Measurements from ENCODE around the gene PCDHA3. TPM values are rescaled to one million over a fixed set of nuclear protein-coding genes. Genes with fewer than 3 reads are reported as not detected.

The PCDHA3 gene
- polyA plus RNA-seq, 2 of the 4 experiments (the other 2 are of a cell fraction), result 0.84 to 1.7 TPM

GRCh38 chr5:140753561-140753960 is 47.3 kb upstream of the PCDHA3 start:
- TF ChIP-seq EHMT2 (IDR thresholded peaks at IDR 0.05; ENCODE audit: low read depth), result no peak
- TF ChIP-seq HOXB5 (CRISPR knock-in tag; IDR thresholded peaks at IDR 0.05), result no peak
- no peak for TF ChIP-seq BHLHE40 (IDR thresholded peaks at IDR 0.05; ENCODE audit: low read depth, low read length)
- no peak for TF ChIP-seq HOXB13 (CRISPR knock-in tag; IDR thresholded peaks at IDR 0.05; ENCODE audit: low read depth)
- TF ChIP-seq SREBF2 (IDR thresholded peaks at IDR 0.05), result no peak
- TF ChIP-seq, protein P1, sequence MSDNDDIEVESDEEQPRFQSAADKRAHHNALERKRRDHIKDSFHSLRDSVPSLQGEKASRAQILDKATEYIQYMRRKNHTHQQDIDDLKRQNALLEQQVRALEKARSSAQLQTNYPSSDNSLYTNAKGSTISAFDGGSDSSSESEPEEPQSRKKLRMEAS (IDR thresholded peaks at IDR 0.05), result no peak
- no peak for TF ChIP-seq BCL3 (IDR thresholded peaks at IDR 0.05)
- no peak for TF ChIP-seq HDAC2 (IDR thresholded peaks at IDR 0.05)
- TF ChIP-seq CHD2 (IDR thresholded peaks at IDR 0.05; ENCODE audit: low read length, partially characterized antibody), result no peak
- no peak for TF ChIP-seq USF2 (IDR thresholded peaks at IDR 0.05)
- TF ChIP-seq REST (IDR thresholded peaks at IDR 0.05), result no peak
- TF ChIP-seq ZNF302 (CRISPR knock-in tag; IDR thresholded peaks at IDR 0.05), result no peak
- H3K4me2 ChIP-seq, result no peak overlapping the region
- ChIA-PET POLR2A (no interaction called here), CTCF (no interaction called here)
- FAIRE-seq (no peak), DNase-seq (ENCODE audit: low read depth in 1 of 2, low spot score in 1 of 2) (no peak), ATAC-seq (no peak)
- H3K9me3 ChIP-seq, result peaks cover 32% of the 10 kb centered on the region; the same call in 2 of the 3 replicates
- H3K27ac ChIP-seq, result no peak overlapping the region
- no peak overlapping the region for H3K4me3 ChIP-seq
- WGBS (ENCODE audit: missing lambda C conversion rate), result 8% methylated on average over 4 of the region's 5 CpGs
- H3K4me1 ChIP-seq, result no peaks in the 10 kb centered on the region

DNA sequence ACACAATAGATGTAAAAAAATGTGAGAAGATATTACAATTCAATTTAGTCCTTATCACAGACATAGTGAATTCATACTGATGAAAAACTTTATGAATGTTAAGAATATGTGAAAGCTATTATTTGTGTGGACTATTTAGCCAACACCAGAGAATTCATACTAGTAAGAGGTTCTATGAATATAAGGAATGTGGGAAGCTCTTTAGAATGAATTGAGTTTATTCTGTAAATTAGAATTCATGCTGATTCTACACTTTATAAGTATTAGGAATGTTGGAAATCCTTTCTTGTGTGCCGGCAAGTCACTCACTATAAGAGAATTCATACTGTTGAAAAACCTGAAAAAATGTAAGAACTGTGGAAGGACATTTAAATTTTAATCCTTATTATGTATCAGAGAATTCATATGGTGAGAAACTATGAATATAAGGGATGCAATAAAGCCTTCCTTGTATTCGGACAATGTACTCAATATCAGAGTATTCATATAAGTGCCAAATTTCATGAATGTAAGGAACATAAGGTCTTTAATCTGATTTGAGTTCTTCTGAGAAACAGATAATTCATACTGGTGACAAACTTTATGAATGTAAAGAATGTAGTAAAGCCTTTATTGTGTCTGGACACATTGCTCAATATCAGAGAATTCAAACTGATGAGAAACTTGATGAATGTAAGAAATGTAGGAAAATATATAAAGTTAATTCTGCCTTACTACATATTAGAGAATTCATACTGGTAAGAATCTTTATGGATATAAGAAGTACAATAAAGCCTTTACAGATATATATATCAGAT is 36.5 kb upstream of the PCDHA3 start:
- FAIRE-seq (peak; percentile 18), DNase-seq (ENCODE audit: low read depth in 1 of 2, low spot score in 1 of 2) (peak in 1 of 2 experiments; percentile 4), ATAC-seq (no peak)
- H3K4me2 ChIP-seq, result no peak overlapping the region
- peaks cover 80% of the 10 kb centered on the region for H3K9me3 ChIP-seq
- H3K4me1 ChIP-seq, result no peaks in the 10 kb centered on the region
- TF ChIP-seq TFCP2L1 (CRISPR knock-in tag; IDR thresholded peaks at IDR 0.05) (no peak), GATA3 (IDR thresholded peaks at IDR 0.05; ENCODE audit: borderline replicate concordance) (peak; percentile 39; the same call in 1 of the 2 replicates), MAFK (IDR thresholded peaks at IDR 0.05; ENCODE audit: partially characterized antibody) (no peak)
- no peak overlapping the region for H3K27ac ChIP-seq
- ChIA-PET CTCF (interaction anchor here (1.5 kb wide), 1 partner anchor 12 kb away, joined by 3 read pairs; no protein-coding TSS in a partner anchor), POLR2A (no interaction called here)
- WGBS (ENCODE audit: missing lambda C conversion rate), result 16% methylated on average over 2 of the region's 2 CpGs
- H3K4me3 ChIP-seq, result no peak overlapping the region

- ATAC-seq (no peak), FAIRE-seq (no peak), DNase-seq (ENCODE audit: low read depth in 1 of 2, low spot score in 1 of 2) (no peak)
- peaks cover 79% of the 10 kb centered on the region for H3K9me3 ChIP-seq
- no peak overlapping the region for H3K4me3 ChIP-seq
- 15% methylated on average over 4 of the region's 4 CpGs for WGBS (ENCODE audit: missing lambda C conversion rate)
- no peak overlapping the region for H3K4me2 ChIP-seq
- no peaks in the 10 kb centered on the region for H3K4me1 ChIP-seq
- ChIA-PET POLR2A (no interaction called here), CTCF (no interaction called here)
- TF ChIP-seq FOSB (CRISPR knock-in tag; IDR thresholded peaks at IDR 0.05), result no peak
- no peak for TF ChIP-seq HOXB5 (CRISPR knock-in tag; IDR thresholded peaks at IDR 0.05)
- TF ChIP-seq POLR2A (IDR thresholded peaks at IDR 0.05; ENCODE audit: low read length), result no peak
- no peak for TF ChIP-seq CEBPB (IDR thresholded peaks at IDR 0.05)
- no peak for TF ChIP-seq CHD4 (IDR thresholded peaks at IDR 0.05; ENCODE audit: borderline replicate concordance)
- no peak for TF ChIP-seq USF2 (IDR thresholded peaks at IDR 0.05)
- no peak for TF ChIP-seq KDM1A (IDR thresholded peaks at IDR 0.05; ENCODE audit: low read depth)
- no peak for TF ChIP-seq HOXB13 (CRISPR knock-in tag; IDR thresholded peaks at IDR 0.05; ENCODE audit: low read depth)
- TF ChIP-seq ESRRA (IDR thresholded peaks at IDR 0.05; ENCODE audit: borderline replicate concordance, low read length), result no peak
- no peak for TF ChIP-seq SMC3 (IDR thresholded peaks at IDR 0.05)
- TF ChIP-seq BHLHE40 (IDR thresholded peaks at IDR 0.05; ENCODE audit: low read depth, low read length), result no peak
- TF ChIP-seq FOSL2 (IDR thresholded peaks at IDR 0.05), result no peak
- no peak for TF ChIP-seq FOSL2 (CRISPR knock-in tag; IDR thresholded peaks at IDR 0.05)
- no peak for TF ChIP-seq MAFK (IDR thresholded peaks at IDR 0.05; ENCODE audit: partially characterized antibody)
- no peak for TF ChIP-seq NPAS2 (CRISPR knock-in tag; IDR thresholded peaks at IDR 0.05; ENCODE audit: borderline replicate concordance)
- TF ChIP-seq EP300 (IDR thresholded peaks at IDR 0.05), result no peak
- no peak for TF ChIP-seq GATA3 (IDR thresholded peaks at IDR 0.05; ENCODE audit: borderline replicate concordance)
- H3K27ac ChIP-seq, result no peak overlapping the region
These were observed 33.4 kb upstream of the PCDHA3 start for GRCh38 chr5:140767444-140767843.

All from A549 (cell line).